ENCODE results near the gene MACROD2.

Gene MACROD2

GRCh38 chr20:14064333-14064732, 69.0 kb downstream of the MACROD2 start:
- ATAC-seq: no peak
- TF ChIP-seq TOX (CRISPR knock-in tag; IDR thresholded peaks at IDR 0.05; ENCODE audit: borderline replicate concordance) (no peak), TSHZ2 (CRISPR knock-in tag; IDR thresholded peaks at IDR 0.05) (no peak), POU6F1 (CRISPR knock-in tag; IDR thresholded peaks at IDR 0.05; ENCODE audit: borderline replicate concordance, low read depth) (no peak), PPARA (CRISPR knock-in tag; IDR thresholded peaks at IDR 0.05; ENCODE audit: borderline replicate concordance) (no peak), SNAI2 (CRISPR knock-in tag; IDR thresholded peaks at IDR 0.05) (no peak), RARB (CRISPR knock-in tag; IDR thresholded peaks at IDR 0.05) (no peak), ISL1 (CRISPR knock-in tag; IDR thresholded peaks at IDR 0.05) (no peak), TCF4 (CRISPR knock-in tag; IDR thresholded peaks at IDR 0.05; ENCODE audit: borderline replicate concordance) (no peak), ZFP30 (CRISPR knock-in tag; IDR thresholded peaks at IDR 0.05) (no peak), CREB5 (CRISPR knock-in tag; IDR thresholded peaks at IDR 0.05; ENCODE audit: low read depth) (no peak), PATZ1 (CRISPR knock-in tag; IDR thresholded peaks at IDR 0.05; ENCODE audit: borderline replicate concordance) (no peak), ARNTL (CRISPR knock-in tag; IDR thresholded peaks at IDR 0.05; ENCODE audit: borderline replicate concordance, low read depth) (no peak), ESRRG (CRISPR knock-in tag; IDR thresholded peaks at IDR 0.05) (no peak), ZNF8 (CRISPR knock-in tag; IDR thresholded peaks at IDR 0.05) (no peak), ZFP3 (CRISPR knock-in tag; IDR thresholded peaks at IDR 0.05) (no peak), ZNF70 (CRISPR knock-in tag; IDR thresholded peaks at IDR 0.05) (no peak), ZNF565 (CRISPR knock-in tag; conservative IDR thresholded peaks at IDR 0.05; ENCODE audit: low read depth) (no peak), ZC3H10 (CRISPR knock-in tag; IDR thresholded peaks at IDR 0.05) (no peak), CSRNP3 (CRISPR knock-in tag; IDR thresholded peaks at IDR 0.05) (no peak)

GRCh38 chr20:14064921-14065320, 69.6 kb downstream of the MACROD2 start:
- TF ChIP-seq ISL1 (CRISPR knock-in tag; IDR thresholded peaks at IDR 0.05): no peak
- TF ChIP-seq CSRNP3 (CRISPR knock-in tag; IDR thresholded peaks at IDR 0.05): no peak
- no peak for TF ChIP-seq ESRRG (CRISPR knock-in tag; IDR thresholded peaks at IDR 0.05)
- no peak for TF ChIP-seq TOX (CRISPR knock-in tag; IDR thresholded peaks at IDR 0.05; ENCODE audit: borderline replicate concordance)
- no peak for TF ChIP-seq ZC3H10 (CRISPR knock-in tag; IDR thresholded peaks at IDR 0.05)
- ATAC-seq: no peak

- ATAC-seq: no peak
- TF ChIP-seq CREB5 (CRISPR knock-in tag; IDR thresholded peaks at IDR 0.05; ENCODE audit: low read depth): no peak
- no peak for TF ChIP-seq TCF4 (CRISPR knock-in tag; IDR thresholded peaks at IDR 0.05; ENCODE audit: borderline replicate concordance)
- TF ChIP-seq TOX (CRISPR knock-in tag; IDR thresholded peaks at IDR 0.05; ENCODE audit: borderline replicate concordance): no peak
- TF ChIP-seq SNAI2 (CRISPR knock-in tag; IDR thresholded peaks at IDR 0.05): no peak
- TF ChIP-seq ZFP30 (CRISPR knock-in tag; IDR thresholded peaks at IDR 0.05): no peak
- TF ChIP-seq CSRNP3 (CRISPR knock-in tag; IDR thresholded peaks at IDR 0.05): no peak
- no peak for TF ChIP-seq ARNTL (CRISPR knock-in tag; IDR thresholded peaks at IDR 0.05; ENCODE audit: borderline replicate concordance, low read depth)
- no peak for TF ChIP-seq PATZ1 (CRISPR knock-in tag; IDR thresholded peaks at IDR 0.05; ENCODE audit: borderline replicate concordance)
- no peak for TF ChIP-seq GLIS3 (CRISPR knock-in tag; IDR thresholded peaks at IDR 0.05)
- no peak for TF ChIP-seq BACH2 (CRISPR knock-in tag; IDR thresholded peaks at IDR 0.05; ENCODE audit: borderline replicate concordance)
- TF ChIP-seq ESRRG (CRISPR knock-in tag; IDR thresholded peaks at IDR 0.05): no peak
- TF ChIP-seq RARB (CRISPR knock-in tag; IDR thresholded peaks at IDR 0.05): no peak
Observed at GRCh38 chr20:14065774-14066173, 70.5 kb downstream of the MACROD2 start.
